Tibial nerve (tissue), 4 donors: ENCODE data around the gene B4GALNT1.

Experiments
- CTCF ChIP-seq, 5 experiments: fragments of 200-600 bp in 3 of 5; fragments of 450-650 bp in 2 of 5; sonication (generic) in 3 of 5; IDR thresholded peaks; one replicate each; pipeline ENCODE4 v1.5.1; 2016 to 2019; ENCODE audit warnings: antibody characterized with exemption in 5 of 5, mild to moderate bottlenecking in 3 of 5, moderate library complexity in 2 of 5
- EP300 ChIP-seq, 2 donors: sonication (generic); formaldehyde crosslinking; IDR thresholded peaks; one replicate each; pipeline ENCODE4 v1.6.1; 2017; ENCODE audit warnings: antibody characterized with exemption in 2 of 2, mild to moderate bottlenecking in 1 of 2
- POLR2A ChIP-seq, 2 donors: fragments of 450-650 bp; IDR thresholded peaks; one replicate each; pipeline ENCODE4 v1.6.1; 2017; ENCODE audit warnings: antibody characterized with exemption in 2 of 2, mild to moderate bottlenecking in 2 of 2, moderate library complexity in 2 of 2

DNA sequence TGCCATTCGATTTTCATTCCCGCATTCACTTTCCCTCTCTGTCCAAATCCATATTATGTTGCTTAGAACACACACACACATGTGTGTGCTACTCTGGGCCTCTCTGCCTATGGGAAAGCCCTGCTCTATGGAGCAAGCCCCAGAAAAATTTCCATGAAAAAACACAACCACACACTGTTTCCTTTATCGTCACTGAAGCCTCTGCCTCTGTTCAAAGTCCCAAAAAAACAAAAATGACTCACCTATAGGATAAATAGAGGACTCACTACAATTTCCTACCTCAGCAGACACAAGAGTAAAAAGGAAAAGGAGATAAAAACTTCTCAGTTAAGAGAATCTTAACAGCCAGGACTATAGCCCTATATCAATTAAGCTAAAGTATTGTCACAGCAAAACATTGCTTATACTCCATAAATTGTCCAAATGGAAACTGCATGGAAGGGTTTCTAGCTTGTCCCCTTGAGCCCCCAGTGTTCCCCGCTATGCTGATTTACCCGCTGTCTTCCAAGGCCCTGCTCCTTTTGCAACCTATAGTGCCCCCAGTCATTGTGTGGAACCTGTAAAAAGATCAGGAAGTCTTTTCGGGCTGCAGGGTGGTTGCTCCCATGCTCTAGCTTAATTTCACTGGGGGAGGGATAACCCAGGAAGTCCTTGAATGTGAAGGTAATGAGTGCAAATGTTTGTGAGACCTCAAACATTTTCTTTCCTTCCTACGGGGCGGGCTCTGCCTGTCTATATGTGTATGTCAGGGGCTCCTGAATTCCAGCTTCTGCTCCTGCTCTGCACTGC, 53.1 kb downstream of the B4GALNT1 start:
- TF ChIP-seq CTCF (IDR thresholded peaks at IDR 0.05) (no peak), POLR2A (IDR thresholded peaks at IDR 0.05) (no peak), EP300 (IDR thresholded peaks at IDR 0.05) (no peak)
